C4-2B (cell line): Measurements from ENCODE around the gene ABCA4.

Experiments
- CTCF ChIP-seq: fragments of 450-650 bp; conservative IDR thresholded peaks from 2 replicates; pipeline ENCODE4 v1.5.1; 2017; ENCODE audit warnings: mild to moderate bottlenecking
- ZFX ChIP-seq: fragments of 450-650 bp; IDR thresholded peaks from 2 replicates; pipeline ENCODE4 v1.6.1; 2017

GRCh38 chr1:94050675-94051074 lies 70.3 kb downstream of the ABCA4 start:
- no peak for TF ChIP-seq CTCF
- no peak for TF ChIP-seq ZFX
